Esophagus squamous epithelium (tissue), 4 donors: ENCODE measurements around the gene ETS1.

Source experiments
- CTCF ChIP-seq, 6 experiments: fragments of 450-650 bp in 4 of 6; fragments of 200-600 bp in 2 of 6; sonication (generic) in 2 of 6; IDR thresholded peaks; one replicate each; pipeline ENCODE4 v1.5.1; 2016 to 2019; ENCODE audit warnings: antibody characterized with exemption in 6 of 6, mild to moderate bottlenecking in 4 of 6, moderate library complexity in 4 of 6
- POLR2A ChIP-seq, 4 donors: fragments of 450-650 bp; IDR thresholded peaks; one replicate each; pipeline ENCODE4 v1.6.1; 2017; ENCODE audit warnings: antibody characterized with exemption in 4 of 4, mild to moderate bottlenecking in 4 of 4, moderate library complexity in 3 of 4

- TF ChIP-seq CTCF (IDR thresholded peaks at IDR 0.05) (no peak), POLR2A (IDR thresholded peaks at IDR 0.05) (no peak)
Observed at GRCh38 chr11:128584253-128584652, 3.1 kb downstream of the ETS1 start.
